GM19467 (cell line): ENCODE measurements around the gene HES5.
A peak's percentile ranks its signal among the peaks of the same experiment; 100 is the strongest.

Source experiments
- ATAC-seq: cut with Tn5 transposase; IDR thresholded peaks from one replicate; pipeline ENCODE4 v1.9.1; 2021; ENCODE audit warnings: mild to moderate bottlenecking, moderate library complexity; ENCODE audit not compliant: unreplicated experiment

The HES5 gene

DNA sequence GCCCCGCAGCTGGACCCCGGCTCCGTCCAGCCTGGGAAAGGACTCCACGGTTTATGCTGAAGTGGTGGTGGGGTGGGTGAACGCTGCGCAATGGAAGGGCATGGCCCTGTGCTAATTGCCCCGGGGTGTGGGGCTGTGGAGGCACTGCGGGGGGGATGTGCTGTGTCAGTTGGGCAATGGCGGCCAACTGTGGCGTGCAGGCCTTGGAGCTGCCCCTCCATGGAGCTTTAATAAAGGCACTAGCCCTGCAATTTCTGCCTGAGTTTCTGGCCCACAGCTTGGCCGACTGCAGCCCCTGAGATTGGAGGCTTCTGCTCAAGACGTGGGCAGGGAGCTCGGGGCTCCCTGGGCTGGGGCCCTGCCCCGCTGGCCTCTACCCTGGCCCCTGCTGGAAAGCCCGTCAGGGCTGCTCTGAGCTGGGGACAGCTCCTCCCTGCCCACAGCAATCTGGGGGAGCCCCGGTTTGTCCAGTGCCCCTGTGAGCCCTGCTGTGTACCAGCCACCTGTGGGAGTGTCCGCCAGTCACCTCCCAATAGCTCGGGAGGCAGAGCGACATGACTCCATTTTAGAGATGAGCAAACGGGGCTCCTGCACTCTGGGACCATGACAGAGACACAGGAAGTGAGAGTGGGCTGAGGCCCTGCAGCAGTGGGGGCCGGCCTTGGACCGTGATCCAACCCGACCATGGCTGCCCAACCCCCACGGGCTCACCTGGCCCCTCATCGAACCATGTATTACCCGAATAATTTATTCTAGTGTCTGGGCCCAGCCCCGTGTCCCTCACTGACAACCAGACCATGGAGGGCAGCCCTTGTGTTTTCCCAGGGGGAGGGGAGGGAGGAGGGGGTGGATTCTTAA is 17.4 kb upstream of the HES5 start:
- peak; percentile 0 for ATAC-seq

DNA sequence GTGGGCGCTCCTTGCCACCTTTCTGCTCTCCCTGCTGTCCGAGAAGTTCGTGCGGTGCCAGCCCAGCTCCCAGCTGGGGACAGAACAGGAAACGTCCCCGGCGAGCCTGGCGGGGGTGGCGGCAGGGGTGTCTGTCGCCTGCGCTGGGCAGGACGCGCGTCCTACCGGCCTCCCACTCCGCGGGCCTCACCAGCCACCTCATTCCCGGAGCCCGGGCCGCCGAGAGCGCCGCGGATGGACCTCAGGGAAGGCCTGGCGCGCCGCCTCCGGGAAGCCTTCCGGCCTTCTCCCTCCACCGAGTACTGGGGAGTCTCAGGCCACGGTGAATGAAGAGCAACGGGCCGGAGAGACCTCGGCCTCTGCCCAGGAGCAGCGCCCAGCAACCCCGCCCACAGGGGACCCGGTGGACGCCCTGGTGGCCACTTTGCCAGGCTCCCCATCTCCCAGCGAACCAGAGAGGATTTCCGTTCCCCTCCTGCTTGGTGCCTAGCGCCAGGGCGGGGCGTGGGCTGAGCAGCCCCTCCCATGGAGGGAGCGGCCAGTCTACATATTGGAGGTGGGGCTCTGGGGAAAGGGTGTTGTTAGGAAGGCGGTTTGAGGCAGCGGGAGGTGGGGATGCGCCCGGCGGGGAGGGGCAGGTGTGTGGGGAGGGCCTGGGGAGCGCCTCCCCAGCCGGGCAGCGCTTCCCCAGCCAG is 16.6 kb upstream of the HES5 start:
- peak; percentile 27 for ATAC-seq

DNA sequence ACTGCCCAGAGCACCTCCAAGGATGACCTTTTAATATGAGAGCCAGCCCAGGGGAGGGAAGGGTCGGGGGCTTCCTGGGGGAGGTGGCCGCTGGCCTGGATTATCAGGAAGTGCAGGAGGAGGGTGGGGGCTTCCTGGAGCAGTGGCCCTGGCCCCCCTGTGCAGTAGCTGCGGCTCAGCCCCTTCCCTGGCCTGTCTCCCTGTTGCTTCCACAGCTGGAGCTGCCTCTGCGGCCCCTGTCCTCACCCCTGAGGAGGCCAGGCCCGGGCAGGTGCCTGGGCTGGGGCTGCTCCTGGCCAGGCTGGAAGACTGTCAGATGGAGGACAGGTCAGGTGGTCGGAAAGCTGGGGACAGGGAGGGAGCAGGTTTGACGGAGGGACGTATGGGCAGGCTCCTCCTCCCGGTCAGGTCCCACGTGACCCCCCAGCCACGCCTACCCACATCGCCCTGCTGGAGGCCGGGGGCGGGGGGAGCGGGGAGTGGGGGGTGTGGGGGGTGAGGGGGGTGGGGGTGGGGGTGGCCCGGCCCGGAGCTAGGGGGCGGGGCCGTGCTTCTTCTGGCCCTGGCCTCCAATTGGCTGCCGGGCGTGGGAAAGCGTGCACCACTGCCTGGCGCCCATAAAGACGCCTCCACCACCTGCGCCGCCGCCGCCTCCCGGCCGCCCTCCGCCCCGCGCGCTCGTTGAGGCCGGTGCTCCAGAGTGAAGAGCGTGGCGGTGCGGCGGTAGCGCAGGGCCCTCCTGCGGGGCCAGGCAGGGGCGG is 15.9 kb upstream of the HES5 start:
- peak; percentile 32 for ATAC-seq

DNA sequence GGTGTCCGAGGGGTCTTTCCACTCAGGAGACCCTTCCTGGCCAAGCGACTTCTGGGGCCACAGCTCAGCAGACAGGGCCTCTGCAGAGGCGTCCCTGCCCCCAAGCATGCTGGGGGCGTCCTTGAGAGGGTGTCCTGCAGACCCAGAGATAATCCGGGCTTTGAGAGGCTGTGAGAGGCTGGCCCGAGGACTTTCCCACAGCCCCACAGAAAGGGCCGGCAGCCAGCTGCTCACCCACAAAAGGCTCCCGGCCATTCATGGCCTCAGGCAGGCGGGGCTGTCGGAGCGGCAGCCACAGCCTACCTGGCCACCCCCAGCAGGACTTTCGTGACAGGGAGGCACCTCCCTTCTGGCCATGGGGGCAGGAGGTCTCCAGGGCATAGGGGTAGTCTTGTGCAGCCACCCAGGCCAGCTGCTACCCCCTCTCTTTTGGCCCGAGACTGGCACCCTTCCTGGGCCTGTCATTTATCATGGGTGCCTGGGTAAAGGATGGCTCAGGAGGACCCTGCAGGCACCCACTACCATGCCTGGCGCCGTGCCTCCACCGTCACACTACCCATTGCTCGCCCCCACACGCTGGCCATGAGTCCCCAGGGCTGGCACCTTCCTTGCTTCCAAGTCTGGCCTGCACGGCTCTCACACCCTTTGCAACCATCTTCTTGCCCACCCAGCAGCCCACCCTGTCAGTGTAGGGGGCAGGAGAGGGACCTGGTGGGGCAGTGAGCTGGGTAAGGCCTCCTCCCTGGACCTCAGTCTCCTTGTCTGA is 15.0 kb upstream of the HES5 start:
- ATAC-seq: no peak

DNA sequence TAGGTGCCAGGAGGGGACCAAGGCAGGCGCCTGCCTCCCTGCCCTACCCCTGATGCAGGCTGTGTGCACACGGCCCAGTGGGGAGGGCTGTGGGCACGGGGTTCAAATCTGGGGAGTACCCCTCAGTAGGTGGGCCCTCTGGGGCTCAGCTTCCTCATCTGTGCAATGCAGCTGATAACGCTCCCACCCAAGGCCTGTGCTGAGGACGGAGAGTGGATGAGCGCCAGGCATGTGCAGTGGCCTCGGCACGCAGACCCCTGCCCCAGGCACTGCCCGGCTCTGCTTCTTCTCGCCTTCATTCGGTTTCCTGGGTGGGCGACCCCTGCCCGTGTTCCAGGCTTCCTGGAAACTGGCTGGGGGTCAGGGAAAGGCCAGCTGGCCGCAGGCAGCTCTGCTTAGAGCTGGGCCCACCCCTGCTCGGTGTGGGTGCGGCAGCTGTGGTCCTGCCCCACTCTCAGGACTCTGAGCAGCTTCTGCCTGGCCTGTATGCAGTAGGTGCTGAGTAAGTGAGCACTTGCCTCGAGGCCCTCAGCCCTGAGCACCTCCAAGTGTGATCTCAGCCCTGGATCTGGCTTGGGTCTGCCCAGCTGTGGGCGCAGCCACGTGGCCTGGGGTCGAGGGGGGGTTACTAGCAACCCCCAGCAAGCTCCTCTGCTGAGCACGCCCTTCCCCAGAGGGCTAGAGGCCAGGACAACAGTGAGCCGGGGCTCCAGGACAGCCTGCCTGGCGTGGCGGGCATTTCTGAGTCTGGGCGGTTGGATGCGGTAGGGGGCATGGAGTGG is 14.2 kb upstream of the HES5 start:
- no peak for ATAC-seq

DNA sequence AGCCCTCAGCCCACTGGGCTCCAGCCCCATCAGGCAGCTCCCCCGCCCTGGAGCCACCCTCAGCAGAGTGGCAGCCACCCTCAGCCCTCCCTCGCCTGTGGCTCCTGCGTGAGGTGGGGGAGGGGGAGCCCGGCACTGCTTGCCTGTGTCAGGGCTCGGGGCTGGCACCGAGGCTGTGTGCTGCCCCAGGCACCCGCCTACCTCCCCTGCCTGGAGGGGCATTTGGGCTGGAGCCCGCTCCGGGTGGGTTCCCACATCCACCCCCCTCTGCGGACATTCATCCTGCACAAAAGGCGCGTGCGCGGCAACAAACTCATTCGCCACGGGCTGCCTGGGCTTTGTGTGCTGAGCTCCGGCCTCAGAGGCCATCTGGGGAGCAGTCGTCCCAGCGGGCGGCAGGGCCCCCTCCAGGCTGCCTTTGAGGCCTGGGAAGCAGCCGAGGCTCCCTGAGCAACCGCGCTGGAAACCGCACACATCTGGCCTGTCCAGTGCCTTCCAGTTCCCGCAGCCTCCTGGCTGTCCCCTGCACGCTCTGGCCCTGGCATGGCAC is 13.6 kb upstream of the HES5 start:
- ATAC-seq: no peak

DNA sequence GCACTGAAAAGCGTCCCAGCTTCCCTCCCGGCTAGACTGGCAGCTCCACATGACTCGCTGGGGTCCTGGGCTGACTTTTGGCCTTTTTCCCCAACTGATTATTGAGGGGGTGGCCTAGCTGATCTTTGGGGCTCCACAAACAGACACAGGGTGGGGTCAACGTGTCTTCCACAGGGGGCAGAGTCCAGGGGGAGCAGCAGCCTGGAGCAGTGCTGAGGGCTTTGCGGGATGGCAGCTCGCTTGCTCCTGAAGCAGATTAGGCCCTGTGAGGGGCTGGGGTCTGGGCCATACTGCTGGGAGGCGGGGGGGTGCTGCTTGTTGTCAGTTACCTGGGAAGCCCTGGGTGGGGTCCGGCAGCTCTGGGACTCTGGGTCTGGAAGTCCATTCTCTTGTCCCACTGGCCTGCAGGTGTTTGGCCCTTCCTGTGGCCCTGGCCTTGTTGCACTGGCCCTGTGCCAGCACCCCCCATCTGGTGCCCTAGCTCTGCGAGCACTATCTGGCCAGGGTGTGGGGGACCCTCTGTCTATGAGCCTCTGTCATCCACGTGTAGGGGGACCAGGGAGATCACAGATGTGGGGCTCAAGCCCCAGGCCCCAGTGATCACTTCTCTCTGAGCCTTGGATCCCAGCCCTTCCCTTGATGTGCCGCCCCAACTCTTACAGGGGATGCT is 12.3 kb upstream of the HES5 start:
- ATAC-seq: no peak

DNA sequence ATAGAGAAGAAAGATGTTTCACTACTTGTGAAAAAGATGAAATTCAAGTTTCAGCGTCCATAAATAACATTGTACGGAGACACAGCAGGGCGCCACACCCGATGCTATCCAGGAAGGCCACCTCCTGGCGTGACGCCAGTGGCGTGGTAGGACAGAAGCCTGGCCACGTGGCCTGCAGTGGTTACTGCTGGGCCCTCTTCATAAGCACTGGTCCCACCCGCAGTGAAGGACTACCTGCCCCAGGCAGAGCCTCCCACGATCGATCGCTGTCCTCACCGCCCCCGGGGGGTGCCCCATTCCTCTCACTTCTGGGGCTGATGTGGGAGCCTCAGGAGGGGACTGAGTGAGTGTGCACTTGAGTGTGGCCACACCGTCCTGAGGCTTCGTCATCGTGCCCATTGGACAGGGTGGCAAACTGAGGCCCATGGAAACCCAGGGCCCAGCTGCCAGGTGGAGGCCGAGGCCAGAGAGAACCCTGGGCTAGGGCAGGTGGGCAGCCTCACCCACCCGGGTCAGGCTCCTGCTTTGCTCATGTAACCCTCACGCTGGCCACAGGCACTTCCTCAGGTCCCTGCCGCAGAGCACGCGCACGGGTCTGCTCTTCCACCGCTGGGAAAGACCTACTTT is 11.7 kb upstream of the HES5 start:
- ATAC-seq: no peak

DNA sequence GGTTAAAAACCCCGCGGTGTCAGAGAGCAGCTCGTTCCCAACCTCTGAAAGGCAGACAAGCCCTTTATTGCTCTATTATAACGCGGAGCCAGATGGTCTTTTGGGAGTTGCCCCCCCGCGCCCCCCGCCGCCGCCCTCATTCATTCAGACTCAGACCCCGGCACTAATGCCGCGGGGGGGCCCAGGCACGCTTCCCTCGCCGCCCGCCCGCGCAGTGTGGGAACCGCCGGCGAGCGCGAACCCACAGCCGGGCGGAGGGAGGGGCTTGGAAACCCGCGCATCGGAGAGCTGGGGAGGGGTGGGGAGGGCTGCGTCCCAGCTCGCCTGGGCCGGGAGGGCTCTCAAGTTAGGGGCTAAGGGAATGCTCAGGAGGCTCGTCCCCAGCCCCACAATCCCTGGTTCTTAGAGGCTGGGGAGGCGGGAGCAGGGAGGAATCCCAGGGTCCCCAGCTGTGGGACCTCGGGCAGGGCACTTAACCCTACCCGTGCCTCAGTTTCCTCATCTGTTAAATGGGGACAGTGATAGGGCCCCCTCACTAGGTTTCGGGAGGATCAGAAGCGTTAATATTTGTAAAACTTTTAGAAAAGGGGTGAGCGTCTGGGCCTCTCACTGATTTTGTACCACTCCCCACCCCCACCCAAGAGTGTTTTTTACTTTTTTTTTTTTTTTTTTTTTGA is 10.9 kb upstream of the HES5 start:
- ATAC-seq: no peak

DNA sequence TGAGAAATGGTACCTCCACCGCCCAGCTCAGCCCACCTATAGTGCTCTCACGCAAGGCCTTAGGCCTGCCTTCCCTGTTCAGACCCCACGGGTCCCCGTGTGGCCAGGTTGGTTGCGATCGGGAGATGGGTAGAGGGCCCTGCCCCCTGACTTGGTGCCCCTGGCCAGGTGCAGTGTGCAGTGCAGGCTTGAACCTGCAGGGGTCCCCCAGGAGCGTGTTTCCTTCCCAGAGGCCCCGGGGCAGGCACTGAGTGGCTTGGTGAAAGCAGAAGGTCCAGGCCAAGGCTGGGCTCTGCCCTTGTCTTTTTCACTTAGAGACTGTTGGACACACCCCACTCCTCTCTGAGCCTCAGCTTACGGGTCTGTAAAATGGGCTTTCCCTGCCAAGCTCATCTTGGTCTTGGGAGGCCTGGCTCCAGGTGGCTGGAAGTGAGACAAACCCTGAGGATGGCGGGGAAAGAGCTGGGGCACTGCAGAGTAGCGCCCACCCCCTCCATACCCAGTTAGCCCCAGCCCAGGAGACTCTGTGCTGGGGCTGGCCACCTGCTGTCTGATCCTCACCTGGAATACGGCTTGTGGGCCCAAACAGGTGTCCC is 9.3 kb upstream of the HES5 start:
- no peak for ATAC-seq

DNA sequence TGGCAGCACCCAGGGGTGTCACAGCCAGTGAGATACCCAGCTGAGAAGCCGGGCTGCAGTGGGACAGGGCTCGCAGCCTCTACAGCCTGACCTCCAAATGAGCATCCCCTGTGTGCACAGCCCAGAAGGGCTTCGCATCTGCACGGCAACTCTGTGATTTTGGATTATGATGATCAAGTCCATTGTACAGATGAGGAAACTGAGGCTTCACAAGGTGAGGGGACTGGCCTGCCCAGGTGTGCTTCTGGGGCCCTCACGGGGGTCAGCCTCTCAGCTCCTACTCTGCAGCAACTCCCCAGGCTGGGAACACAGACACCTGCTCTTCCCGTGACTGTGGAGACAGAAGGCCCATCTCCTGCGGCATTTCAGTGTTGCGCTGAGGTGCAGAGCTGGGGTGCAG is 8.8 kb upstream of the HES5 start:
- no peak for ATAC-seq

DNA sequence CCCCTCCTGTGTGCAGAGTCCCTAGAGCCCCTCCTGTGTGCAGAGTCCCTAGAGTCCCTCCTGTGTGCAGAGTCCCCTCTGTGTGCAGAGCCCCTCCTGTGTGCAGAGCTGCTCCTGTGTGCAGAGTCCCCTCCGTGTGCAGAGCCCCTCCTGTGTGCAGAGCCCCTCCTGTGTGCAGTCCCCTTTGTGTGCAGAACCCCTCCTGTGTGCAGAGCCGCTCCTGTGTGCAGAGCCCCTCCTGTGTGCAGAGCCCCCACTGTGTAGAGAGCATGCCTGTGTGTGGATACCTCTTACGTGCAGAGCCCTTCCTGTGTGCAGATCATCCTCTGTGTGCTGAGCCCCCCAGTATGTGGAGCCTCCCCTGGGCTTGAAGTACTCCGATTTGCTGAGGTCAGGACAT is 8.3 kb upstream of the HES5 start:
- ATAC-seq: no peak

DNA sequence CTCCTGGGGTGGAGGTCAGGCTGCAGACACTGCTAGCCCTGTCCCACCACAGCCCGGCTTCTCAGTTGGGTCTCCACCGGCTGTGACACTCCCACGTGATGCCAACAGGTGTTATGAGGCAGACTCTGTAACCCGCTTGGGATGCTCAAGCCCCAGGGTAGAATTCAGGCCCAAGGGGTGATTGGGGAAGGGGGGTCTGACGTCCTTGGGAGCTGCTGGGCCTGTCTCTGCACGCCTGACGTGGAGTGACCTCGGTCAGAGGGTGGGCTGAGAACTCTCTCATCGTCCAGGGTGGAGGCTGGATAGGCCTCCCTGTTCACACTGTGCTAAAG is 7.7 kb upstream of the HES5 start:
- no peak for ATAC-seq

DNA sequence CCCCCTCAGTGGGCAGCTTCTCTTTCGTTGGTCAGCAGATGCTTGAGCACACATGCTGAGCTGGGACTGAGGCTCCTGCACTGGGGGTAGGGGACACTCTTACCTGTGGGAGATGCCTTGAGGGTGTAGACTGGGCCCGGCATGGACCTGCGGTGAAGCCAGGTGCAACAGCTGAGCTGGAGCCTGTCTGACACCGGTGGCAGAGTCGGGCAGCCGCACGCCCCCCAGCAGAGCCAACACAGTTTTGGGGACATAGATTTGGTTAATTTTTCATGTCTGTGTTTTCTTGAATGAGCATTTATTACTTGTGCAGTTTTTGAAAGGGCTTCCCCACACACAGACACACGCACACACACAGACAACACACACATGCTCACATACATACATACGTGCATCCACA is 5.9 kb upstream of the HES5 start:
- ATAC-seq: no peak

DNA sequence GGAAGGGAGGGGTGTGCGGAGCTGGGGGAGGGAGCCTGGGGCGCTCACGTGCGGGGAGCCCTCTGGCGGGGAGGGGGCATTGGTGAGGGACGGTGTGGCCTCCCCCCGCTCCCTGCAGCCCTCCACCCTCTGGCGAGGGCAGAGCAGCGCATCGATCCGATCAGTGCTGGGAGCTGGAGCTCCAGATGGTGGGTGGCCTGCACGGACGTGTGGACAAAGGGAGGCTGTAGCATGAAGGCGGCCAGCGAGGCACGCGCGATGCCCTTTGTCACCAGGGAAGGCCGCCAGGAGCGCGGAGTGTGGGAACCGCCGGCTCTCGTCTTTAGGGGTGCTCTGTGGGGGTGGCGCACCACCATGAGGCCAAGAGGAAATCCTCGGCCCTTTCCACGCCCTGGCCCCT is 5.4 kb upstream of the HES5 start:
- no peak for ATAC-seq

DNA sequence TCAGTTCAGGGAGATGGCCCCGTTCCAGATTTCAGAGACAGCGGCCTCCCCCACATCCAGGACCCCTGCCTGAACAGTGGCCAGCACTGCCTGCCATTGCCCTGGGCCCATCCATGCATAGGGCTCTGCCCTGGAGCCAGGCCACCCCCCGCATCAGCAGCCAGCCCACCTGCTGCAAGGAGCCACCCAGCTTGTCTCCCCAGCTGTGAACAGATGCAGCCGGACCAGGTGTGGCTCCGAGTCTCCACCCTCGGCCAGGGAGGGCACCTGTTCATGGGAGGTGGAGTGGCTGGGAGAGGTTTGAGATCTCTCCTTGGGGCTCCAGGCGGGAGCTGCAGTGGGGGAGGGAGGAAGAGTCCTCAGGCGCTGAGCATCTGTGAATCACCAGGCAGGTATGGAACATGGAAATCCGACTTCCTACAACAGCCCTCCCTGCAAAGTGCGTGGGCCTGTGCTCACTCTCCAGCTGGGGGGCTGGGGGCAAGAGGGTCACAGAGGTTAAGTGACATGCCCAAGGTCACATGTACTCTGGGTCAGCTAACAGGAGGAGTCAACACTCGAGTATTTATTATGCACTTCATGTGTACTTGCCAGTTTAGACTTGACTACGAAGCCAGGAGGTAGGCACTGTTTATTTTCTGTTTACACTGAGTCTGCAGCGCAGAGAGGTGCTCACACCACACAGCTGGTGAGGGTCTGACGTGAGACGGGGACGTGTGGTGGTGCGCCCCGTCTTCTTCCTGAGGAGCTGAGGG is 4.8 kb upstream of the HES5 start:
- ATAC-seq: no peak

DNA sequence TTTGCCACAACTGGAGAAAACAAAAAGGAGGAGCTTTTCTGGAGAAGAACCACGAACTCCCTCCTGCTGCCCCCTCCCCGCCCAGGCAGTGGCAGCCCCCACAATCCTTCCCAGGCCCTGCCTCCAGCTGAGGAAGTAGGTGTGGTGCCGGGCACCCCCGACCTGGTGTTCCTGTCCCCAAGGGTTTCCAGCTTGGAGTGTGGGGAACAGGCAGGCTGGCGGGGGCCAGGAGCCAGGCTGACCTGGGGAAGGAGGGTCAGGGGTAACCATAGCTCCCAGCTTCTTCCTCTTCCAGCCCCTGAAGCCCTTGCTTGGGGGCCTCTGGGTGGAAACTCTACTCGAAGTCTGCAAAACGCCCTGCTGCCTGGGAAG is 4.2 kb upstream of the HES5 start:
- no peak for ATAC-seq

DNA sequence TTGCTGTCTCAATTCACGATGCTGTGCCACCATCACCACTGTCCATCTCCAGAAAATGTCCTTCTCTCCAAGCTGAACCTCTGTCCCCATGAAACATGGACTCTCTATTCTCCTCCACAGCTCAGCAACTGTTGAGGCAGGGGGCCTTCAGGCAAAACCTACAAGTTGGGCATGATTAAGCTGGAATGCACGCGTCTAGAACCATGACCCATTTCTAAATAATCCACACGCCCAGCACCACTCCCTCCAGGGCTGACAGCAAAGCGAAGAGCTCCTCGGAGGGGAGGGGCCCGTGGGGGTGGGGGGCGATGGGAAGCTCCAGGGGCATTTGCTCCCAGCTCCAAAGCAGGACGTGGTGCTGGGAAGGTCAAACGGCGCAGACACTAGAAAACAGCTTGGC is 3.3 kb upstream of the HES5 start:
- ATAC-seq: no peak
